Fibroblast of lung (primary cell): ENCODE results near the gene RUSC2. TPM values are rescaled to one million over a fixed set of nuclear protein-coding genes. Genes with fewer than 3 reads are reported as not detected.

Experiments used
- DNase-seq, 2 donors: peaks; one replicate each; pipeline versions ENCODE4 v3.0.0 to v3.0.0-alpha.2; 2010; ENCODE audit warnings: low read depth in 2 of 2
- H2AFZ ChIP-seq: 2 replicates; pipeline ENCODE4 v1.5.1; 2012; ENCODE audit warnings: low read length, control low read depth, inconsistent platforms
- H3K27ac ChIP-seq: 2 replicates; pipeline ENCODE4 v1.5.1; 2011; ENCODE audit warnings: low read length, control low read depth; ENCODE audit not compliant: insufficient read depth
- H3K27me3 ChIP-seq: 2 replicates; pipeline ENCODE4 v1.5.1; 2011; ENCODE audit warnings: mild to moderate bottlenecking, low read length; ENCODE audit not compliant: control insufficient read depth, insufficient read depth
- H3K36me3 ChIP-seq: 2 replicates; pipeline ENCODE4 v1.5.1; 2011; ENCODE audit warnings: low read length; ENCODE audit not compliant: control insufficient read depth, insufficient read depth
- H3K4me1 ChIP-seq: 2 replicates; pipeline ENCODE4 v1.5.1; 2011; ENCODE audit warnings: low read length; ENCODE audit not compliant: control insufficient read depth, insufficient read depth; ENCODE audit errors: extremely low read depth
- H3K4me2 ChIP-seq: 2 replicates; pipeline ENCODE4 v1.5.1; 2011; ENCODE audit warnings: low read length, control low read depth; ENCODE audit not compliant: insufficient read depth; ENCODE audit errors: extremely low read depth
- H3K4me3 ChIP-seq, 4 experiments: fragments of 200-600 bp in 1 of 4; sonication (generic) in 1 of 4; replicated peaks in 1 of 4; 2 replicates each; pipeline ENCODE4 v1.5.1; 2011 to 2016; ENCODE audit warnings: low read length in 4 of 4, low read depth in 3 of 4, mild to moderate bottlenecking in 3 of 4, control low read depth in 2 of 4, inconsistent platforms in 1 of 4, mixed read lengths in 1 of 4; ENCODE audit not compliant: insufficient read depth in 1 of 4; ENCODE audit errors: control extremely low read depth in 1 of 4
- H3K79me2 ChIP-seq: 2 replicates; pipeline ENCODE4 v1.5.1; 2012; ENCODE audit warnings: mild to moderate bottlenecking, low read length, inconsistent platforms; ENCODE audit not compliant: control insufficient read depth, insufficient read depth
- H3K9ac ChIP-seq: 2 replicates; pipeline ENCODE4 v1.5.1; 2011; ENCODE audit warnings: mild to moderate bottlenecking, low read length, control low read depth; ENCODE audit not compliant: insufficient read depth
- H3K9me3 ChIP-seq: 2 replicates; pipeline ENCODE4 v1.5.1; 2012; ENCODE audit warnings: low read depth, low read length; ENCODE audit not compliant: control insufficient read depth, insufficient read depth
- H4K20me1 ChIP-seq: 2 replicates; pipeline ENCODE4 v1.5.1; 2011; ENCODE audit warnings: low read length; ENCODE audit not compliant: control insufficient read depth, insufficient read depth; ENCODE audit errors: extremely low read depth
- EZH2 ChIP-seq: IDR thresholded peaks from 2 replicates; pipeline ENCODE4 v1.5.1; 2012; ENCODE audit warnings: low read length, control low read depth, mild to moderate bottlenecking; ENCODE audit errors: missing control alignments
- polyA plus RNA-seq, 2 donors: library from polyadenylated mRNA; depleted of rRNA in 1 of 2; stranded (reverse) in 1 of 2; unstranded in 1 of 2; fragments of >200 nt; gene quantifications; 2 replicates each; pipeline ENCODE4 v1.2.1, GENCODE V29; 2011 to 2012; ENCODE audit warnings: missing spikeins in 1 of 2
- total RNA-seq: library from RNA; depleted of rRNA; stranded (reverse); fragments of >200 nt; gene quantifications from 2 replicates; pipeline ENCODE4 v1.2.1, GENCODE V29; 2014
- TF ChIP-seq, protein P1 (sequence below), 2 donors: IDR thresholded peaks in 1 of 2; conservative IDR thresholded peaks in 1 of 2; 1 replicate in 1 of 2; 2 replicates in 1 of 2; pipeline ENCODE4 v1.5.1; 2011 to 2012; ENCODE audit warnings: low read length in 2 of 2, control low read depth in 1 of 2, inconsistent platforms in 1 of 2, low read depth in 1 of 2, mild to moderate bottlenecking in 1 of 2

RUSC2 gene
- total and polyA plus RNA-seq, 2 donors (not counting 1 experiment from before 2014, with no cell fraction given), result 14.8 to 15.5 TPM

DNA sequence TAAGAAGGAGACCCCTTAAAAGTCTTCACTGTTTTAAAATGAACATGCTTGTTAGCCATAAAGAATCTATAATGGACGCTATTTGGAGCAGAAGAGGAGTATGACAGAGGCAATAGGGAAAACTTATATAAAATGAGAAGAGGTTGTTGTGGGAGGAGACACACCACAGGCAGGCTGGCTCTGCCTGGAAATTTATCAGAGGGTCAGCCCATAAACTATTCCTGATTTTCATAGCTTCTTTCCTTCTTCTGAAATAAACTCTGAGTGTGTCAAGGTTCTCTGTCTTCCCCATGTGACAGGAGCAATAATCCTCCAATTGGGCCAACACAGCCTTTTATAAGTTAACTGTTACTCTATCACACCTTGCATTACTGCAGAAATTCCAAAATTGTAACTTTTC lies 19.6 kb upstream of the RUSC2 start:
- no peaks in the 10 kb centered on the region for H4K20me1 ChIP-seq
- H3K79me2 ChIP-seq, result no peaks in the 10 kb centered on the region
- no peak for DNase-seq
- no peaks in the 10 kb centered on the region for H3K9me3 ChIP-seq
- no peak overlapping the region for H3K4me2 ChIP-seq
- H3K4me3 ChIP-seq, result no peak overlapping the region
- H3K4me1 ChIP-seq, result no peaks in the 10 kb centered on the region
- H3K27me3 ChIP-seq, result no peaks in the 10 kb centered on the region
- H3K36me3 ChIP-seq, result no peaks in the 10 kb centered on the region
- no peak overlapping the region for H3K9ac ChIP-seq
- H3K27ac ChIP-seq, result no peak overlapping the region
- H2AFZ ChIP-seq, result no peak overlapping the region
- TF ChIP-seq, protein P1, sequence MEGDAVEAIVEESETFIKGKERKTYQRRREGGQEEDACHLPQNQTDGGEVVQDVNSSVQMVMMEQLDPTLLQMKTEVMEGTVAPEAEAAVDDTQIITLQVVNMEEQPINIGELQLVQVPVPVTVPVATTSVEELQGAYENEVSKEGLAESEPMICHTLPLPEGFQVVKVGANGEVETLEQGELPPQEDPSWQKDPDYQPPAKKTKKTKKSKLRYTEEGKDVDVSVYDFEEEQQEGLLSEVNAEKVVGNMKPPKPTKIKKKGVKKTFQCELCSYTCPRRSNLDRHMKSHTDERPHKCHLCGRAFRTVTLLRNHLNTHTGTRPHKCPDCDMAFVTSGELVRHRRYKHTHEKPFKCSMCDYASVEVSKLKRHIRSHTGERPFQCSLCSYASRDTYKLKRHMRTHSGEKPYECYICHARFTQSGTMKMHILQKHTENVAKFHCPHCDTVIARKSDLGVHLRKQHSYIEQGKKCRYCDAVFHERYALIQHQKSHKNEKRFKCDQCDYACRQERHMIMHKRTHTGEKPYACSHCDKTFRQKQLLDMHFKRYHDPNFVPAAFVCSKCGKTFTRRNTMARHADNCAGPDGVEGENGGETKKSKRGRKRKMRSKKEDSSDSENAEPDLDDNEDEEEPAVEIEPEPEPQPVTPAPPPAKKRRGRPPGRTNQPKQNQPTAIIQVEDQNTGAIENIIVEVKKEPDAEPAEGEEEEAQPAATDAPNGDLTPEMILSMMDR (conservative IDR thresholded peaks at IDR 0.05 in 1 of 2, IDR thresholded peaks at IDR 0.05 in 1 of 2; ENCODE audit: low read depth in 1 of 2, low read length in 2 of 2), result no peak
- no peak for TF ChIP-seq EZH2

DNA sequence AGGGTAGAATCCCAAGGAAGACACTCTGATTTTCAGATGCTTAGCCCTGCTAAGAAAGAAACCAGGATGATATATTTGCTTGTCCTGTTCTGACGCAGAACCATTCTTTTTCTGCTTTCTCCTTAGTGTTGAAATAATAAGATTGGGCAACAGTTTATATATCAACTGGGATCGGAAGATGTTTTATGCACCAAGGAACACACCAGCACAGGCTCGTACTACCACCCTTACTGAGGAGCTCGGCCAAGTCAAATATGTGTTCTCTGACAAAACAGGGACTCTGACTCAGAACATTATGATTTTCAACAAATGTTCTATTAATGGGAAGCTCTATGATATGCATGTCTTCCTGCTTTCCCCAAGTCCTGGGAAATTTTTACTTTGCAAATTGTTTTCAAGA lies 19.0 kb upstream of the RUSC2 start:
- no peak overlapping the region for H3K4me3 ChIP-seq
- H3K79me2 ChIP-seq, result no peaks in the 10 kb centered on the region
- TF ChIP-seq EZH2, result no peak
- TF ChIP-seq, protein P1 (conservative IDR thresholded peaks at IDR 0.05 in 1 of 2, IDR thresholded peaks at IDR 0.05 in 1 of 2; ENCODE audit: low read depth in 1 of 2, low read length in 2 of 2), result no peak
- H3K9ac ChIP-seq, result no peak overlapping the region
- no peak overlapping the region for H3K4me2 ChIP-seq
- H3K27ac ChIP-seq, result no peak overlapping the region
- peak; percentile 39 to 98 for DNase-seq
- H3K9me3 ChIP-seq, result no peaks in the 10 kb centered on the region
- H3K27me3 ChIP-seq, result no peaks in the 10 kb centered on the region
- no peaks in the 10 kb centered on the region for H3K4me1 ChIP-seq
- H3K36me3 ChIP-seq, result no peaks in the 10 kb centered on the region
- H2AFZ ChIP-seq, result no peak overlapping the region
- H4K20me1 ChIP-seq, result no peaks in the 10 kb centered on the region

DNA sequence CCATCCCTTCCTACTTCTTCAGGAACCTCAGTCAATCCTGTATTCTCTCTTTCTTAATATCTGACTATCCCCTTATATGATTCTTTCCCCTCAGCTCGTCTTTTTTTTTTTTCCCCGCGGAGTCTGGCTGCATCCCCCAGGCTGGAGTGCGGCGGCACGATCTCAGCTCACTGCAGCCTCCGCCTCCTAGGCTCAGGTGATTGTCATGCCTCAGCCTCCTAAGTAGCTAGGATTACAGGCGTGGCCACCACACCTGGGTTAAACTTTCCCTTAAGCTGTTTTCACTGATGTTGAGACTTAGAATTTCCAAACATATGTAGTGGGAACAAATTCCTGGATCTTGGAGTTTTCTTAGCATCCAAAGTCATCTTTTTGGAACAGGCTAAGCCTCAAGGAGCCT lies 13.3 kb upstream of the RUSC2 start:
- Histone ChIP-seq H3K9ac (no peak overlapping the region), H2AFZ (no peak overlapping the region), H3K36me3 (no peaks in the 10 kb centered on the region), H3K4me2 (no peak overlapping the region), H3K79me2 (no peaks in the 10 kb centered on the region), H3K9me3 (no peaks in the 10 kb centered on the region), H3K27me3 (no peaks in the 10 kb centered on the region), H3K4me1 (no peaks in the 10 kb centered on the region), H4K20me1 (no peaks in the 10 kb centered on the region), H3K27ac (no peak overlapping the region), H3K4me3 (no peak overlapping the region)
- TF ChIP-seq, protein P1 (conservative IDR thresholded peaks at IDR 0.05 in 1 of 2, IDR thresholded peaks at IDR 0.05 in 1 of 2; ENCODE audit: low read depth in 1 of 2, low read length in 2 of 2), result no peak
- TF ChIP-seq EZH2, result no peak
- no peak for DNase-seq
